T-helper 9 cell (primary cell): ENCODE measurements around the gene CCNB1.
A peak's percentile ranks its signal among the peaks of the same experiment; 100 is the strongest.
"Not testable (repeated sequence)": the region's sequence is repeated elsewhere in the genome, so short reads cannot be mapped to it uniquely, and the experiment has no call there.

Source experiments
- DNase-seq: peaks from one replicate; pipeline ENCODE4 v3.0.0-alpha.2; 2020
- total RNA-seq, 2 donors: gene quantifications; one replicate each; lab custom pipeline; 2026; lab: John Stamatoyannopoulos, UW

Gene CCNB1
- 2.2 to 5.1 reads per million in 2 donors for total RNA-seq

GRCh38 chr5:69166686-69167492 lies at the start of gene CCNB1:
TSS of gene CCNB1 (plus strand) at chr5:69167150. CDS start at chr5:69167263, 113 bp downstream.
- peak; percentile 94 for DNase-seq

GRCh38 chr5:69129413-69129812 lies 37.5 kb upstream of the CCNB1 start:
- DNase-seq: no peak

GRCh38 chr5:69130241-69130640 lies 36.7 kb upstream of the CCNB1 start:
- no peak for DNase-seq

GRCh38 chr5:69131304-69131703 lies 35.6 kb upstream of the CCNB1 start:
- DNase-seq: no peak

- no peak for DNase-seq
Observed at GRCh38 chr5:69134126-69134525, 32.8 kb upstream of the CCNB1 start.

- DNase-seq: no peak
Observed at GRCh38 chr5:69136293-69136692, 30.7 kb upstream of the CCNB1 start.

- not testable (repeated sequence) for DNase-seq
Observed at GRCh38 chr5:69137208-69137607, 29.7 kb upstream of the CCNB1 start.

- no peak for DNase-seq
Observed at GRCh38 chr5:69137807-69138206, 29.1 kb upstream of the CCNB1 start.

- DNase-seq: no peak
Observed at GRCh38 chr5:69138766-69139165, 28.2 kb upstream of the CCNB1 start.

GRCh38 chr5:69140239-69140638 lies 26.7 kb upstream of the CCNB1 start:
- not testable (repeated sequence) for DNase-seq

- no peak for DNase-seq
Observed at GRCh38 chr5:69140827-69141226, 26.1 kb upstream of the CCNB1 start.

- not testable (repeated sequence) for DNase-seq
Observed at GRCh38 chr5:69148576-69148975, 18.4 kb upstream of the CCNB1 start.

- DNase-seq: no peak
Observed at GRCh38 chr5:69148981-69149675, 17.8 kb upstream of the CCNB1 start.

- DNase-seq: no peak
Observed at GRCh38 chr5:69149676-69150010, 17.3 kb upstream of the CCNB1 start.

GRCh38 chr5:69152731-69153130 lies 14.2 kb upstream of the CCNB1 start:
- no peak for DNase-seq

- DNase-seq: no peak
Observed at GRCh38 chr5:69156456-69156855, 10.5 kb upstream of the CCNB1 start.

GRCh38 chr5:69158039-69158438 lies 8.9 kb upstream of the CCNB1 start:
- no peak for DNase-seq

GRCh38 chr5:69160651-69161050 lies 6.3 kb upstream of the CCNB1 start:
- no peak for DNase-seq

GRCh38 chr5:69167493-69167855 lies 524 bp downstream of the CCNB1 start:
- DNase-seq: no peak

- no peak for DNase-seq
Observed at GRCh38 chr5:69167929-69168328, 979 bp downstream of the CCNB1 start.

GRCh38 chr5:69170495-69170894 lies 3.5 kb downstream of the CCNB1 start:
- no peak for DNase-seq

- DNase-seq: no peak
Observed at GRCh38 chr5:69170969-69171368, 4.0 kb downstream of the CCNB1 start.

- DNase-seq: not testable (repeated sequence)
Observed at GRCh38 chr5:69181659-69182293, 14.8 kb downstream of the CCNB1 start.

GRCh38 chr5:69184621-69185020 lies 17.7 kb downstream of the CCNB1 start:
- DNase-seq: no peak
